Tibial nerve (tissue), 3 donors: ENCODE results near the gene WDR37.

Experiments
- CTCF ChIP-seq, 5 experiments: fragments of 200-600 bp in 3 of 5; fragments of 450-650 bp in 2 of 5; sonication (generic) in 3 of 5; IDR thresholded peaks; one replicate each; pipeline ENCODE4 v1.5.1; 2016 to 2019; ENCODE audit warnings: antibody characterized with exemption in 5 of 5, mild to moderate bottlenecking in 3 of 5, moderate library complexity in 2 of 5
- POLR2A ChIP-seq, 2 donors: fragments of 450-650 bp; IDR thresholded peaks; one replicate each; pipeline ENCODE4 v1.6.1; 2017; ENCODE audit warnings: antibody characterized with exemption in 2 of 2, mild to moderate bottlenecking in 2 of 2, moderate library complexity in 2 of 2

GRCh38 chr10:1163204-1163660 is 107.0 kb downstream of the WDR37 start:
- TF ChIP-seq CTCF (IDR thresholded peaks at IDR 0.05) (no peak), POLR2A (IDR thresholded peaks at IDR 0.05) (no peak)
